NK-92 treated with Interleukin-12 subunit alpha and Interleukin-12 subunit beta, amount 100 ng/mL, for 24 hours (cell line): Measurements from ENCODE around the gene HYLS1.
A peak's percentile ranks its signal among the peaks of the same experiment; 100 is the strongest.

Experiments
- DNase-seq: peaks from one replicate; lab custom pipeline; 2025; lab: John Stamatoyannopoulos, UW

The HYLS1 gene

DNA sequence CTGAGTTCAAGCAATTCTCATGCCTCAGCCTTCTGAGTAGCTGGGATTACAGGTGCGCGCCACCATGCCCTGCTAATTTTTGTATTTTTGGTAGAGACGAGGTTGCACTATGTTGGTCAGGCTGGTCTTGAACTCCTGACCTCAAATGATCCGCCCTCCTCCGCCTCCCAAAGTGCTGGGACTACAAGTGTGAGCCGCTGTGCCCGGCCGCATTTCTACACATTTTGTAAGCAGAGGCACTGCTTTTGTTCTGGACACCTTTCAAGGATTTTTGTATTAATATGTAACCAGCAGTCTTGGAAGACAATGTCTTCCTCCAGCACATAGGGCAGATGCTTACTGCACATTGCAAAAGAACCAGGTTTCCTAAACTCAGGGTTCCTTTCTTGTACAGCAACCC, 47.0 kb downstream of the HYLS1 start:
- no peak for DNase-seq

DNA sequence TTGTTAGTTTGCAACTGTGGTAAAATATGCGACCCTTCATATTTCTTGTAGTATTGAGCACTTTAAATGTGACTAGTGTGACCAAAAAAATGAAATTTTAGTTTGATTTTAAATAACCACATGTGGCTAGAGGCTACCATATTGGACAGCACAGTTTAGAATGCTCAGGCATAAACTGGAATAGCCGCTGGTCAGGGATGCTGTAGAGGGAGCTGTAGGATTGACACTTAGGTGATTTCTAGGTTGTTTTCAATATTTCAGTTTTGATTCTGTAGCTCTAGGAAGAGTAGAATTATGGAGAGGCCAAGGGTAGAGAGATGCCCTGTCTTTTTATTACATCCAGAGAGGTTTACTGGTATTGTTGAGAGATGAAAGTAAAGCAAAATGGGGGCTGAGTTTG, 47.6 kb downstream of the HYLS1 start:
- no peak for DNase-seq

GRCh38 chr11:125935618-125936199, 48.2 kb downstream of the HYLS1 start:
- DNase-seq, result no peak

DNA sequence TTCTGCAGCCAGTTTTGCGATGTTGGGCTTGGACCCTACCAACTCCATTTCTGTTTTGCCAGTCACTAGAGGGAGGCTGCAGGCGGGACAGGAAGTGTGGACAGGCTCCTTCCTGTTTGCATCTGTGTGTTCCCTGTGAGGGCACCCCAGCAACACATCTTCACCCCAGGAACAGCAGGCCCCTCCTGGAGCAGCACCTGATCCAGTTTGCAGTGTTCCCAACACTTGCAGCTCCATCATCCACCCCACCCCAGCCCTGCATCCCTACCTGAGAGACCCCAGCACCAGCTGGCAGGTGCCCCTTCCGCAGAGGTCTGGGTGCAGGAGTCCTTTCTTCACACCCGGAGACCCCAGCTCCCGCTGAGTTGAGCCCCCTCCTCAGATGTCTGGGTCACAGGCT, 51.0 kb downstream of the HYLS1 start:
- DNase-seq, result no peak

DNA sequence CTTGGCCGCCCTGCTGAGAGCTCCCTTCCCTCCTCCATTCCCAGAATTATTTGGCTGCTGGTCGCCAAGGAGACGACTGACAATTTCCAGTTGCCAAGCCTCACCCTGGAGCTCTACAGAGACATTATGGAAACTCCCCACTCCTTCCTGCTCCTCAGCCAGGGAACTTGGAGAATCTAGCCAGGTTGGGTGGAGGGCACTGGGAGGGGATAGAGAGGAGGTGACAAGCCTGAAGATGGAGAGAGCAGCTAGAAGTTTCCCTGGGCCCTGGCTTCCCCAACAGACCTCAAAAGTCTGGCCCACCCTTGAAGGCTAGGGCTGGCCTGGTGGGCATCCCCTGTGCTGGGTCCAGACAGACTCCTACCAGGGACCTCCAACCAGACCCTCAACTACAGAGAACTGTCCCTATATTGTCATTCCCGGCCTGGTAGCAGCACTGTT, 51.6 kb downstream of the HYLS1 start:
- no peak for DNase-seq

GRCh38 chr11:125940145-125940544, 52.7 kb downstream of the HYLS1 start:
- no peak for DNase-seq

GRCh38 chr11:125941267-125941618, 53.8 kb downstream of the HYLS1 start:
- no peak for DNase-seq

DNA sequence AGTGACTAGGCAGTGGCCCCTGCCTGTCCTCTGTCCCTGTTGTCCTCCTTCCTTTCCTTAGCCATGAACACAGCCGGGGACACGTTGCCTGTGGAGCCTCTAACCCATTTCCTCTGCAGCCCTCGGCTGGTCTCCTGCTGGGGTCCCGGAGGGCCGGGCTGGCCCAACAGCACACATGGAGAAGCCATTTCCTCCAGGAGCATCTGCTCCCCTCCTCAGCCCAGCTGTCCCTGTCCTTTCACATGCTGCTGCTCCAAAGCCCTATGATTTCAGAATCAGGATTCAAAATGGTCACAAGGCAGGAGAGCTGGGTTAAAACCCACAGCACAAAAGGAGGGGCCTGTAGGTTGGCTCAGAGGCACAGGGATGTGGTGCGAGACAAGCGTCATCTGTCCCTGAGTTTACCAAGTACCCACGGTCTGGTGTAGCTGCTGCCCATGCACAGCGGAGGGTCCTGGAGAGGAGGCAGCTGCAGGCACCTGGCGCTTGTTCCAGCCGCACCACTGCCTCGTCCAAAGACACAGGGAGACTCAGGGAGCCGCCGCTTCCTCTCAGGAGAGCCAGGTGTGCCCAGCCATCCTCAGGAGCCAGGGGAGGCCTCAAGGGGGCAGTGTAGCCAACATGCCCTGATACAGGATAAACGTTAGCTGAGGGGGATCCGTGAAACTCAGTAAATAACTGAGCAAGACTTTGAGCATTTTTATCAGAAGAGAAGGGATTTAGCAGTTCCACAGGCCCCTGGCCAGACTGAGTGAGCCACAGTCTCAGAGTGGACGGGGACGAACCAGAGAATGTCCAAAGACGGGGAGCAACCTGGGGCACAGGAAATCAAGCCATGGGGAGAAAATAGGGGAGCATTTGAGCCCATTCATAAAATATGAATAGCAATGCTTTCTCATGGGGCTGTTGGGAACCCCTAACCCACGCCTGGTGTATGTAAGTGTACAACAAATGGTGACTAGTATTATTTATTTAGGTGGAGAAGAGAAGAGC, 54.4 kb downstream of the HYLS1 start:
- peak; percentile 10 for DNase-seq

- DNase-seq, result no peak
Observed at GRCh38 chr11:125942771-125943428, 55.4 kb downstream of the HYLS1 start.

DNA sequence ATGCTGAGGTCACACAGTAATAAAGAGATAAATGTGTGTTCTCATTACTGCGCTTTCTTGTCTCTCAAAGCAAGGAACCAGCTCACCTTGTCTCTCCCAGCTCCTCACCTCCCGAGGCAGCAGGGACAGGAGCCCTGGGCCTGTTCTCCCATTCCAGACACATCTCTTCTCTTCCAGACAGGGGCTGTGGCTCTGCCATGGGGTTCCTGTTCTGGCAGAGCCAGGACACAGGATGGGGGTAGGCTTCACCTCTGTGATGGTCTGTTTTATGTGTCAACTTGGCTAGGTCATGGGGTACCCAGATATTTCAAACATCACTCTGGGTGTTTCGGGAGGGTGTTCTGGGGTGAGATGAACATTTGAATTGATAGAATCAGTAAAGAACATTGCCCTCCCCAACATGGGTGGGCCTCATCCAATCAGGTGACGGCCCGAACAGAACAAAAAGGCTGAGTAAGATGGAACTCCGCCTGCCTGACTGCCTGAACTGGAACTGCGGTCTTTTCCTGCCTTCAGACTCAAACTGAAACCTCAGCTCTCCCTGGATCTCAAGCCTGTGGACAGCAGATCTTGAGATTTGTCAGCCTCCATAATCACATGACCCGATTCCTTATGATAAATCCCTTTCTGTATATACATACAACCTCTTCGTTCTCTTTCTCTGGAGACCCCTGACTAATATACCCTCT, 56.3 kb downstream of the HYLS1 start:
- no peak for DNase-seq

- no peak for DNase-seq
Observed at GRCh38 chr11:125944350-125945010, 57.0 kb downstream of the HYLS1 start.

DNA sequence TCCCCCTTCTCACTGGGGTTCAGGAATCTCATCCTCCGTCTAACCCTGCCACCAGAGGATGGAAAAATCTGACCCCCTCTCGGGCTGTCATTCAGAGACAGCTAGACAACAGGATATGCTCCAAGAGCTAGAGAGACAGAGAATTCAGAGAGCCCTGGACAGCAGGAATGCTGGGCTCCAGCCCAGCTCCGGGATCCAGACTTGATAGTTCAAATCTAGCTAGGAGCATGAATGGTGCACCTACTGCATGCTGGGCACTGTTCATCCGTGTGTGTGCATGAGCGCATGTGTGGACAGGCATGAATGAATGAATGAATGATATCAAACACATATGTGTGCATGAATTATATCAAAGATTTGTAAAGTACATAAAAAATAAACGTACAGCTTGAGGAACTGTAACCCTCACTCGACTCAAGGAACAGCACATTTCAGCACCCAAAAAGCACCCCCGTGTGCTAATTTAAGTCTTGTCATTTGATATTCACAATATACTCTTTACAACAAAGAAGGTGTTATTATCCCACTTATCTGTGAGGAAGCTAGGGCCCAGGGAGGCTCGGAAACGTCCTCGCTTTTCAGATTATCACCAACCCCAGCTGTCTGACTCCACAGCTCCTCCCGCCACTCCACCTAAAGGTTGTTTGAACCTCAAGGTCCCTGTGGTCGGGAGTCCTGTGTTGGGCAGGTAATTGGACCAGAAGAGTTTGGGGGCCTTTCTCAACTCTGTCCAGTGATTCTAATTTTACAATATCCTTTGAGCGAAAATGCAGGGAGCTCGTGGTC, 57.7 kb downstream of the HYLS1 start:
- DNase-seq, result no peak

DNA sequence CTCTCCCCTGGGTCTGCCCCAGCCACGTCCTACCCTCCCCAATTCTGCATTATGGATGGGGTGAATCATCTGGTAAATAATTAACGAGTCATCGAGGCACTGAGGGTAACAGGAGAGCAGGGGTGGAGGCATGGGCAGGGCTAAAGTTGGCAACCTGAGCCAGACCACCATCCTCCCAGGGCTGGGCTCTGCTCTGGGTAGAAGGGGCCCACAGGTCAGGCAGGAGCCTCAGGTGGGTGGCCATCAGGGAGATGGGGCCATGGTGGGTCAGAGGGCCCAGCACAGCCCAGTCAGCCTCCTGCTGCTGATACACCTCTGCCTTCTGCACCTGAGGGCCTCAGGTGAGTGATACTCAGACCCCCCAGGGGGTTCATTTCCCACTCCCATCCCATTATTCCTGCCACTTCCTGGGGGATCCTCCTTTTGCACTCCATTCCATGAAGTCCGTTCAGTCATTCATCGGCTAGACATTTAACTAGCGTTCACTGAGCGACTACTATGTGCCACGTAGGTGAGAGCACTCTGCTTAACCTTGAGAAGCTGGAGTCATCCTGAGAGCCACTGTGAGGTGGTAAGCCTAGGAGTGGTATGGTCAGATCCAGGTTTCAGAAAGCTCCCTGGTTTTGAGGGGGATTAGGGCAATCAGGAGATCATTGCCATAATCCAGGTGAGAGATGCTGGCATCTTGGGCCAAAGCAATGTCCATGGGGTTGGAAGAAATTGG, 58.5 kb downstream of the HYLS1 start, which contains the start of gene VSIG10L2:
TSS of gene VSIG10L2 (plus strand) at position 248 of the 724 bp plus-strand sequence. CDS start at position 260, 12 bp downstream.
- no peak for DNase-seq

- no peak for DNase-seq
Observed at GRCh38 chr11:125946712-125947418, 59.4 kb downstream of the HYLS1 start.

DNA sequence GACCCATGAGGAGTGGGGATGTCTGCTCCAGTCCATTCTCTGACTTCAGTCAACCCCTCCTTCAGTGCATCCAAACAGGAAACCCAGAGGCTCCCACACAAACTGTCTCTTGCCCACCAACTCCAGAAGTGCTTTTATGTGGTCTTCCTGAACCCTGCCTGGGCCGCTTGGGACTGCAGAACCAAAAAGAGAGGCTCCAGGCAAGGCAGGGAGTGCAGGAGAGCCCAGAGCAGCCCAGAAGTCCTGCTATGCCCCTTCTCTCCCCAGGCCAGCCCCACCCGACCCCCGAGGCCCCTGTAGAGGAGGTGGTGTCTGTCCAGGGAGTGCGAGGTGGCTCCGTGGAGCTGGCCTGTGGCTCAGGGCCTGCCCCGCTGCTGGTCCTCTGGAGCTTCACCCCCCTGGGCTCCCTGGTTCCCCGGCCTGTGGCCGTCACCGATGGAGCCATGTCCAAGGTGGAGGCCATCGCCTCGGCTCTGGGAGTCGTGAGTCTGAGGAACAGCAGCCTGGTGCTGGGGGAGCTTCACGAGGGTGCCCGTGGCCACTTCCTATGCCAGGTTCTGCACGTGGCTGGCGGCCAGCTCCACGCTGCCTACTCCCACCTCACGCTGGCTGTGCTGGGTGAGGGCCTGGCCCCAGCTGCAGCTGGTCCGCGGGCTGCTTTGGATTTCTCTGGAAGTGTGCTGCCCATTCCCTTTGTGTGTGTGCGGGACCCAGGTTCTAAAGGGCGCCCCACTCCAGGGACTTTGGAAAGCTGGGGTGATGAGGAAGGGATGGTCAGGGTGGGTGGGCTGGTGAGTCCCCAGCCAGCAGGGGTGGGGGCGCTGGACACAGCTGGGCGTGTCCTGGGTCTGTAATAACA, 60.2 kb downstream of the HYLS1 start:
- DNase-seq, result no peak

DNA sequence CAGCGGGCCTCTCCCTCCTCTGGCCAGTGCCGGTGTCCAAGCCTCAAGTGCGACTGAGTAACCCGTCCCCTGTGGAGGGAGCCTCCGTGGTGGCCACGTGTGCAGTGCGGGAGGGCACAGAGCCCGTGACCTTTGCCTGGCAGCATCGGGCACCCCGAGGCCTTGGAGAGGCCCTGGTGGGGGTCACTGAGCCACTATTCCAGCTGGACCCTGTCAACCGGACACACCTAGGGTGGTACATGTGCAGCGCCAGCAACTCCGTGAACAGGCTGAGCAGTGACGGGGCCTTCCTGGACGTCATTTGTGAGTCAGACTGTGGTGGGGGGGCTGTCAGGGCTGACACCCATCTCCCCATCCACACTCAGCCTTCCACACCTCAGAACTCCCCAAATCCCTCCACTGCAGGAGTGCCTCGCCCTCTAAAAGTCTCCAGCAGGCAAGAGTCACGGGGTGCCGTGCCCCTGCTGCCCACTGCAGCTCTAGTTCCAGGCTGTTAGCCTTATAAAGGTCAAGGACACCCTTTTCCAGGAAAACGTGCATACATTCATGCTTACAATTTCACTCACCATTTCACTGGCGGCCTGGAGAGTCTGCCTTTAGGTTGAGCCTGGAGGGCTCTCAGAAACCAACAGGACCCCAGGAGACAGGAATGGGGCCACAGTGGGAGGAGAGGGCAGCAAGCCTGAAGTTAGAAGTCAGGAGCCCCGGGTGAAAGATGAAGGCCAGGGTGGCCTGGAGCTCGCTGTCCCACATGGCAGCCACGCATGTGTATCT, 61.0 kb downstream of the HYLS1 start:
- no peak for DNase-seq

GRCh38 chr11:125949271-125950177, 62.1 kb downstream of the HYLS1 start:
- DNase-seq, result no peak
